Ecto neural progenitor cell (in vitro differentiated cells): ENCODE measurements around the gene HMGB1.

Source experiments
- DNase-seq: peaks from one replicate; pipeline ENCODE4 v3.0.0-alpha.2; 2018; ENCODE audit warnings: low spot score

Gene HMGB1

DNA sequence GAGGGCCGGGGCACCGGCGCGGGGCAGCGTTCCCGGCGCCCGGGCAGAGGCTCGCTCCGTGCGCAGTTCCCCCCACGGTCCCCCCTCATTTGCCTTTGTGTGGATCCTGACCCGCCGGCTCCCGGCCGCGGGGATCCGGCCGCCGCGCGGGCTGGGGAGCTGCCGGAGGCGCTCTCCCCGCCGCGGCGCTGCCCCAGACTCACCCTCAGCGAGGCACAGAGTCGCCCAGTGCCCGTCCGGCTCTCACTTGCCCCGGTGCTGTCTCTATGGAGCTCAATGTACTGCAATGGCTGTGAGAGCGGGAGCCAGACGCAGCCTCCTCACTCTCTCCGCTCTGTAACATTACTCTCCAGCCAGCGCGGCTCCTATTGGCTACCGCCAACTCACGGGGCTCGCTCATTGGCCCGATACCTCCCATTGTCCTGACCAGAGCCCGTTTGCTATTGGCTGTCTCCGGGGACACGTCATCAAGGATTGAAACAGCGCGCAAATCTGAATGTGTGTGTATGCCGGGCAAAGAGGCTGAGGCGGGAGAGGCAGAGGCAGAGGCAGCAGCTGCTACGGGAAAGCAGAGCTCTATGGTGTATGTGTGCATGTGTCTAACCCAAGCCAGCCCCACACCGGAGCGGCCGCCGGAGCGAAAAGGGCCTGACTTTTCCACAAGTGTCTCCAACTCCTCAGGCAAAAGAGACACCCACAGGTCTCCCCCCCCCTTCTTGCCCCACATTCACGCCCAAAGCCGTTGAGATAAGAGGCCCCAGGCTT lies at the start of gene HMGB1:
Gene HMGB1, minus strand, starts transcription at position 344 of the 765 bp plus-strand sequence. CDS start 2,256 bp downstream, outside the sequence.
- DNase-seq: peak; percentile 98

DNA sequence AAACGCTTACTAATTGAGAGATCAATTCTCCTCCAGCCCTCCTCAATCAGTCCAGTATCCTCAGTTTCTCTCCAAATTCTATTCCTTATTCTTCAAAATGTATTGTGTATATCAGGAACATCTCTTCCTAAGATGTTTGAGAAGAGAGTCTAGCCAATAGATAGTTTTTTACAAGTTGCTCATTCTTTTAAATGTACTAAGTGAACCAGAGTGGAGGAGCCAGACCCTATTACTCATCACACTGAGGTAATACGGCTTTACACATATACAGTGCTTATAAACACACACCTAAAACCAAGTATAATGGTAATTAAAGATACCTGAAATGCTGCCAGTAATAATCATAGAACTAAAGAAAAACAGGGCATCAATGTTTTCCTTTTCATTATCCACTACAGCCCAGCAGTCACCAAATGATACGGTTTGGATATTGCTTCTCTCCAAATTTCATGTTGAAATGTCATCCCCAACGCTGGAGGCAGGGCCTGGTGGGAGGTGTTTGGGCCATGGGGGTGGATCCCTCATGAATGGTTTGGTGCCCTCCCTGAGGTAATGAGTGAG lies 45.2 kb upstream of the HMGB1 start:
- no peak for DNase-seq

DNA sequence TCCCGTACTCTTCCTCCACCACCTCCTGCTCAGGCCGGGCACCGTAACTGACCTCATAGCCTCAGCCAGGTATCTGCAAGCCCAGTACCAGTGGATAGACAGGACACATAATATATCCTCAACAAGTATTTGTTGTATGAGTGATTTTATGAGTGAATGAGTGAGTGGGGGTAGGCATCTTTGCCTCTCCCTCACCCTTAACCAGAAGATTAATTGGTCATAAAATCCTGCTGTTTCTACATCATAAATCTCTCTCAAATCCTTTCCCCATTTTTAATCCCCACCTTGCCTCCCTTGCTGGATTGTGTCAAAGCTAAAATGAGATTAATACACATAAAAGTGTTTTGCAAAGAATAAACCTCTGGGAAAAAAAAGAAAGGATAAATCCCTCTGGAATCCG lies 44.4 kb upstream of the HMGB1 start:
- DNase-seq: no peak

DNA sequence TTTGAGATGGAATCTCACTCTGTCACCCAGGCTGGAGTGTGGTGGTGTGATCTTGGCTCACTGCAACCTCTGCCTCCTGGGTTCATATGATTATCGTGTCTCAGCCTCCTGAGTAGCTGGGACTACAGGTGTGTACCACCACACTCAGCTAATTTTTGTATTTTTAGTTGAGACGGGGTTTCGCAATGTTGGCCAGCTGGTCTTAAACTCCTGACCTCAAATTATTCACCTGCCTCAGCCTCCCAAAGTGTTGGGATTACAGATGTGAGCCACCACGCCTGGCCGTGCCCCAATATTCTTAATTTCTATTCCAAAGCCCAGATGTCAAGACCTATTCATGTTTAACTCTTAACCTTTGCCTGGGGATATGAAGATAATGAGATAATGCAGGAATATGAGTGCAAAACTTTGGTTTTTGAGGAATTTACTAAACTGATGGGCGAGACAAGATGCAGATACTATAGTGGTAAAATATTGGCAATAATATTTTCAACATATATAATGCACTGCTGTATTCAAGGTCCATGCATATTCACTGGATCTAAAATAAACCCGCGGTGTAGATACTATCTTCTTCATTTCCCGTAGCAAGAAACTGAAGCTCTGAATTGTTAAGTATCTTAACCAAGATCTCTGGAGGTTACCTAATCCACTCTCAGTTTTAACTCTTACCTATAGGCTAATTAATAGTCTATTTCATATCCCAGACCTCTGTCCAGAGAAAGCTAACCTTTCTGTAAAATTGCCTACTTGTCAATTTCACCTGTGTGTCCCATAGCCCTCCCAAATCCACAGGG lies 43.7 kb upstream of the HMGB1 start:
- no peak for DNase-seq

DNA sequence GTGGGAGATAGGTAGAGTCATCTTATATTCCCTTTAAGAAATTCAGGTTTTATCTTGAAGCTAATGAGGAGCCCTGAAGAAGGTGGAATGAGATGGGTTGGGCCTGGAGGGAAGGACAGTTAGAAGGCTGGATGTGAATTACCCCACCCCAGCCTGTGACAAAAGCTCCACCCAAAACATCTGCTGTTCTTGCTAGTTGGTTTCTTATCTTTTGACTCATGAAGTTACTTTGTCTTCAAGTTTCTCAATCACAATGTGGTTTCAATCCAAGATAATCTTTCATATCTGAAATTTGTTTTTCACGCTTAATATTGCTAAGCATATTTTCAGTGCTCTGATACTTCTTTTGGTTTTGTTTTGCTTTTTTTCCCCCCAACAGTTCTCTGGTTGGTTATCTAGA lies 38.3 kb upstream of the HMGB1 start:
- DNase-seq: no peak

DNA sequence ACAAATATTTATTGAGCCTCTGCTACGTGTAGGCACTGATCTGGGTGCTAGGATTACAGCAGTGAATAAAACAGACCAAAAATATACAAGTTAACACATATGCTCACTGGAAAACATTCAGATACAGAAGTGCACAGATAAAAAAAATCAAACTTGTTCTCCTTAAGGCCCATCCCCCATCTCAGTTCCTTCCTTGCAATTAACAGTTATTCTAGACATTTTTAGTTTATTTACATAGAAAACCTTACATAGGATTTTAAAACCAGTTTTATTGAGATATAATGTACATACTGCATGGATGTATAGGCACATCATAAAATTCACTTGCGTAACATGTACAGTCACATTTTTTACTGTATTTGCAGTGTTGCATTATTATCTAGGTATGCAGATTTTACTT lies 36.5 kb upstream of the HMGB1 start:
- DNase-seq: no peak

DNA sequence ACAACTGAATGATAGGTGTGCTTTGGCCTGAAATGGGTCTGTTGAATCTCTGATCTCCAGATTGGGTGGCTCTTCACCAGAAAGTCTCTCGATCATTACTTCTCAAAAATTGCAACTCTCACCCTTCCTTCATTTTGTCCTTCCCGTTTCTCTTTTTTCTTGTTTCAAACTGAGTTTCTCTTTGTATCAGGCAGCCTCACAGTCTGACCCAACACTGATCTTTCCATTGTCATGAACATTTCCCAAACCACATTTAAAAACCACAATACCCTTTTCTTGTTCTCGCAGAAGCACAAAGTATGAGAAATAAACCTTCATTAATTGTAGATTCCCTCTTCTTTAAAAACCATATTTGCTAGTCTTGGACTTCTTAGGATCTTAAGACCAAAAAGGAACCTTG lies 33.6 kb upstream of the HMGB1 start:
- no peak for DNase-seq

DNA sequence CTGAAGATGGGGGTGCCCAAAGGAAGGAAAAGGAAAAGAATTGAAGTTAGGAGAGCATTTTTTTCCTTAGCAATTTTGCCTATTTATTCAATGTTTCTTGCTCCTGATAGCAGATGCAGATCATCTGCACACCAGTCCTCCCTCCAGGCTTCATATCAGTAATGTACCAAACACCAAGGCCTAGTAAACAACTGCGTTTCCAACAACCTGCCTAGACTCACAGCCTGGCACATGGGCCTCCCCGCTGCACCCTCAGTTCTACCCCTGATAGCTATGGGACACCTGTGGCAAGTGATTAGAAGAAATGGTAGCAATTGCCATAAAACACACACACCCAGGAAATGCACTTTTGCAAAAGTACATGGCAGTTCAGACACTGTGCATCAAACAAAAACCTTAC lies 30.4 kb upstream of the HMGB1 start:
- DNase-seq: no peak

DNA sequence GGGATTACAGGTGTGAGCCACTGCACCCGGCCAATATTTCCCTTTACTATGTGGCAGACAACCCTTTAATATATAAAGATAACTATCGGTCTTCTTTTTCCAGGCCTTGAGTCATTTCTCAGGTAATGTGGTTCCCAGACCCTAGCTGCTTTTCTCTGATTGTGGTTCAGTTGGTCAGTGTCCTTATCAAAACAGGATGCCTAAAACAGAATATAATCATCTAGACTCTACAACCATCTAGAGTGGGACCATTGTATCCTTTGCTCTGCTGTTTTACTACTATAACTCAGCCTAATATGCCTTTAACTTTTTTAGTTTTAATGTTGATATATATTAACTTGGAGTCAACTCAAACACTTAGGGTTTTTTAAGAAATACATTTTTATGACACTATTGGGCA lies 30.0 kb upstream of the HMGB1 start:
- no peak for DNase-seq

DNA sequence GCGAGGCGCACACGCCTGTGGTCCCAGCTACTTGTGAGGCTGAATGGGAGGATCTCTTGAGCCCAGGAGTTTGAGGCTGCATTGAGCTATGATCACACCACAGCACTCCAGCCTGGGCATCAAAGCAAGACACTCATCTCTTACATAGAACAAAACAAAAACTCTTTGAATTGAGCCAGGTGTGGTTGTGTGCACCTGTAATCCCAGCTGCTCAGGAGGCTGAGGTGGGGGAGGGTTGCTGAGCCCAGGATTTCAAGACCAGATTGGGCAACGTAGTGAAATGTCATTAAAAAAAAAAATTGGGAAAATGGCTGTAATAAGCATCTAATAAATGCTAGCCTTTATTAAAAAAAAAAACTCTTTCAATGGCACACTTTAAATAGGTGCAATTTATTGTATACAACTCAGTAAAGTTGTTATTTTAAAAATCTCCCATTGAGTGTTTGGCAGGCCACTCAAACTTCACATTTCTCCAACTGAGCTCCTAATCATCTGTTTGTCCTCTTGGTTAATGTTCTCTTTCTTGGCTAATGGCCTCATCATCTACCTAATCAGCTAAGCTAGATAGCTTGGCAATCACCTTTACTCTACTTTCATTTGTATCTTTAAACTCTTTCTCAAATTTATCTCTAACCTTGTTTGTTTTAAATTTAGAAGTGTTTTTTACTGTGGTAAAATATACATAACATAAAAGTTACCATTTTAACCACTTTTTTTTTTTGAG lies 28.1 kb upstream of the HMGB1 start:
- DNase-seq: no peak

DNA sequence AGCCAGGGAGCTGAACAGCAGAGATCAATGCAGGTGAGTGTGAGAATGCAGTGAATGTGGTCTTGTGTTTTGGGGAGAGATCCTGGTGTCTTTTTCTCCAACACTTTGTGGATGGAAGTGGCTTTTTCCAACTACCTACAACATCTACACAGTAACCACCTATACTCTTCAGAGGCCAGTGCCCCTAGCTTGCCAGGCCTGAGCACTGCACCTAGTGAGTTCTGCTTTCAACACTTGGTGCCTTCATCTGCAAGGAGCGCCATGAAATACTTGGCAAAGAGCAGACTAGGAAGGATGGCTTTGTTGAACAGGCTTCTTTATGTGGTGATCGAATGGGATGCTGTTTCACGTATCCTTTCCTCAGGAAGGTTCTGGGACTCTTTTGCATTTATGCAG lies 21.3 kb upstream of the HMGB1 start:
- DNase-seq: no peak

DNA sequence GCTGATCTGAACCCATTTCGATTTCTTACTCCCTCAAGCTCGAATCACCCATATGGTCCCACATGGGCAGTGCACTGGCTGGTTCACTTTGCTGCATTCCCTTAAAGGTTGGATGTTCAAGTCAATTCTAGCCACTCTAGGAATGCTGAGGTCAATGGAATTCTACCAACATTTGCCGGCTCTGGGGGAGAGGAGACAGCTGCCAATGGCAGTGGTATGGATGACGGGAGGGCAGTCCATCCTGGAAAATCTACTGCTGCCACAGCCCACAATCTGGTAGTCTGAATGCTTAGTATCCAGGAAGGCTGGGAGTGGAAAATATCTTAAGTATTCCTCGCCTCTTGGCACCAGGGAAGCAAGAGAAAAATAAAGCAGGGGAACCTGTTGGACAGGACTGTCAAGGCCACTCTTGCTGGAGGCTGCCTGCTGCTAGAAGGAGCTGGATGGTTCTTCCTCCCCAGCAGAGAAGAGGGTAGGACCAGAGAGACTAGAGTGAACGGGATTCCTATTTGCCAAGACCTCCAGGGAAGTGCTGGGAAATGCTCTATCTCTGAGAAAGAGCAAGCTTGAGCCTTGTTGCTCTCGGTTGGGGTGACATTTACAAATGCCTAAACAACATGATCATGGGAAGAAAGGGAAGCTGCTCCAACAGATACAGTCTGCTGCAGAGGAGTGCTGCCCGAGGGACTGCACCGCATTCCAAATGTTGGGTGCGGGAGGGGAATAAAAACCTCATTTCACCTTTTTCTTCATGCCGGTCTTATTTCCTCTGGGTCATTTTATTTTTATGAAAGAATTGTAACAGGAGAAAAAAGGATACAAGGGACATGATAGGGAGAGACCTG lies 20.7 kb upstream of the HMGB1 start:
- DNase-seq: no peak

DNA sequence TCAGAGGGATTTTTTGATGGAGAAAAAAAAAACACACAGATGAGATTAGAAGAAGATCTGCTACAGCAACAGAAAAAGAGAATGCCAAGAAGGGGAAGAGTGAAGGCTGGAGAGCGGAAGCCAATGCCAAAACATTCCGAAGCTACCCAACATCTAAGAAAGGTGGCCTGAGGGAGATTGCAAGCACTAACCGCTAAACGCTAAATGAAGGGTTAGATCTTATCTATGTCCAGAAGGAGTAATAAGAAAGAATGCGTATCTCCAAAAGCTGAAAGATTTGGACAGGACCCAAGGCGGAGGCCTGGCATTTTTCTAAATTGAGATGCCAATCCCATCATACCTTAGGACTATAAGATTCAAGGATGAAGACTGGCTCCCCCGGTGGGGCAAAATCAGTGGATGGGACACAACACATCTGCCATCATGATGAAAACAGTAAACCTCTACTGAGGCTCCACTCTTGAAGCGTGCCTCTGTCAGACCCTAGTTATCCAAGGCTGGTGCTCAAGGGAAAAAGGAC lies 15.6 kb upstream of the HMGB1 start:
- DNase-seq: no peak

DNA sequence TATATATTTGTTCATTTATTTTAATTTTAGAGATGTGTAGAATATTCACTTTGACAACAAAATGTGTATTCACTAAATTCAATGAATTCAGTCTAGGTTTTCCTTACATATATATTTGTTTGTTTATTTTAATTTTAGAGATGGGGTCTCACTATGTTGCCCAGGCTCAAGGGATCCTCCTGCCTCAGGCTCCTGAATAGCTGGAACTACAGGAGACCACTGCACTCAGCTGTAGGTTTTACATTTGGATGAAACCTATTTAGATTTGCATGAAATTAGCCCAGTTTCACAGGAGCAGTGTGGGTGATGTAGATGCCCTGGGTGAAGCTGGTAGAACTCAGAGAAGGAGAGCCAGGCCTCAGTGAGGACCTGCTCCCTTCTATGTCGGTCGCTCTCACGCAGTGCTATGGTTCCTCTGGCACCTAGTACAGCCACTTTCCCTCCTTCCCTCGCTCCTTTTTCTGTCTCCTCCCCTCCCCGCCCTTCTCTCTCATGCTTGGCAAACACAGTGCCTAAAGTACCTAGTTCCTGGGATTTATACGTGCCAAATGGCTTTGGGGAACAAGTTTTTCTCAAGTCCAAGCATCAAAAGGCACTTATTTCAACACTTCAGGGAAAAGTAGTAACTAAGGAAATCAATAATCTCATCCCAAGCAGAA lies 14.7 kb upstream of the HMGB1 start:
- no peak for DNase-seq

DNA sequence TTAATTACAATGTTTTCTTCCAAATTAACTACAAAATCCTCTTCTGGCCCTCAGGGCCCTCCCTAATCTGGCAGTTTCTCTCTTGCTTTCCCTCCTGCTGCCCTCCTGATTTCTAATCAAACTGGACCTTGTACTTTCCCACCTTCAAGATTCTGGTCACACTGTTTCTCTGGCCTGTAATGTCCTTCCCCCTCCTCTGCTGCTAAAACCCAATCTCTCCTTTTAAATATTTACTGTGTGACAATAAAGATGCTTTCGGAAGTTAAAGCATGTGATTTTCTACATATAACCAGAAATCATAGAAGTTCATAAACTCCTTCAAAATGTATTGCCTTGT lies 14.1 kb upstream of the HMGB1 start:
- no peak for DNase-seq

DNA sequence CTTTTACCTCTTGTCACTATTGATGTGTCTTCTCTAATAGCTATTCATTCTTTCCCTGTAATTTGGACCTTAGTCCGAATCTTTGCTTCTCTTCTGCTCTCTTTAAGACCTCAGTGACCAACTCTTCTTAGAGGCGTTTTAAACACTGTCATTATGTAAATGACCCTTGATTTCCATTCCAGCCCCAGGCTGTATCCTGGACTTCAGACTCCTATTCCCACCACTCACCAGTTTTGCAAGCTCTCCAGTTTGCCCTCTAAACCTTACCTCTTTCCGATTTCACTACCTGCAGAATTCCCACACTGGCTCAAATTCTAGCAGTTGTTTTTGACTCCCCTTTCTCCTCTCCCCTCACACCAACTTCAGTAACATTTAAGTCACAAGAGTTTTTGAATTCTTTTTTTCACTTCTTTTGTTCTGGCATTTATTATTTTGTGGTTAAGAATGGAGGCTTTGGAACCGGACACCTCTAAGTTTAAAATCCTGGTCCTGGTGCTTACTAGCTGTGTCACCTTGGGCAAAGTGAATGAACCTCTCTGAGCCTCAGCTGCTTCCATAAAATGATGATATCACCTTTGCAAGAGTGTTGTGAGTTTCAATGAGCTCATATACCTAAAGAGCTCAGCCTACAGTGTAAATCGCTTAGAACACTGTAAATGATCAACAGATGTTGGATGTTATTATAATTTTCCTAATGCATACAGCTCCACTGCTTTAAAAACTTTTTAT lies 13.6 kb upstream of the HMGB1 start:
- no peak for DNase-seq

DNA sequence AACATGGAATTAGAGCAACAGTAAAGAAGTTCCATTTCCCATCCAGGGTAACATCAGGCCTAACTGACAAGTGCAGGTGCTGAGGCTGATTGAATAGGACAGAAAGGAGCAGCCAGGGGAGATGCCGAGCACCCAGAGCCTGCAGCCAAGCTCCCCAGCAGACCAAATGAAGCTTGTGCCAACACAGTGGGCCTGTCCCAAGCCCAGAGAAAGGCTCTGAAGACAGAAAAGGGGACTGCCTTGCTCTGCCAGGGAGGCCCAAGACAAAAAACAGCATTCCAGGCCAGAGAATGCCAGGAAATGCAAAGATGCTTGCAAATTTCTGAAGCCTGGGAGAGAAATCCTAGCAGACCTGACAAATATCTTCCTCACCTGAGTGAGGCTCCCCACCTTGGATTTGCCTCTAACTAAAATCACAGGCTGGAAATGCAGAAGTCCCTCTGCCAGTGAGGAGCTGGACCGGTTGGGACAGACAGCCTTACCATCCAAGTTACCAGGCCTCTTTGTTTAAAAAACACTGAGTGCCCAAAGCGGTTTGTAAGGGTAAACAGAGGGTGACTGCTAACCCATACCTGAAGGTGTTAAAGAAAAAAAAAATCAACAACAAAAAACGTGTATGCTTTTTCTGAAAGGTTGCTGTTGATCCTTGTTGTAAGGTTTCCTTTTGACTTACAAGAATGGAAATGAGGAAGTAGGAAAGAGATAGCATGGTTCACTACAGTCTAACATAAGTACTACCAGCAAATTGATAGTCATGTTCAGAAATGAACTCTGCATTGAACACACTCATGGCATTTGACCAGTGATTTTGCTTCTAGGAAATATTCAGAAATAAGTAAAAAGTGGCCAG lies 11.8 kb upstream of the HMGB1 start:
- DNase-seq: no peak

DNA sequence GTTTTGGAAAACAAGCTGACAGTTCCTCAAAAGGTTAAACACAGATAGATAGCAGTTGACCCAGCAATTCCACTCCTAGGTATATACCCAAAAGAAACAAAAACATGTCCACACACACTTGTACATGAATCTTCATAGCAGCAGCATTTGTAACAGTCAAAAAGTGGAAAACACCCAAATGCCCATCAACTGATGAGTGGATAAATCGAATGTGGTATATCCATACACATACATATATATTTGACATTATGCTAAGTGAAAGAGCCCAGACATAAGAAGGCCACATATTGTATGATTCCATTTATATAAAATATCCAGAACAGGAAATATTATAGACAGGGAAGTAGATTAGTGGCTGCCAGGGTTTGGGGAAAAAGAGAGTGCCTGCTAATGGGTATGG lies 7.9 kb upstream of the HMGB1 start:
- DNase-seq: no peak

DNA sequence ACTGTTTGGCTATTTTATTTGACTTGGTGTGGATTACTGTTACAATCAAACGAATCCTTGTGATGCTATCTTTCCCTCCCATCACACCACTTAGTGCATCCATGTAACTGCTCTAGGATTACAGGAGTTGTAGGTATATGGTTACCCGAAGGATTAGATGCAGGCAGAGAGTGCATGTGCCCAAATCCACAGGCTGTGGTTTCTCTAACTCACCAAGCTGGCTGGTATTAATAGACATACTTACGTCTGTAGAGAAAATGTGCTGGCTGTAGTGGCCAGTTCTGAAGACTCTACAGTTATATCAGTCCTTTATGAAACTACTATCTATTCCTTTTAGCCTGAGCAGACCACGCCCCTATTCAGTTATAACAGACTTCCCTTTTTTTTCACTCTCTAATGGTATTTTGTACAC lies 1.1 kb upstream of the HMGB1 start:
- DNase-seq: no peak
